Umbilical cord (tissue), 2 donors: Measurements from ENCODE around the gene TTLL3. TPM values are rescaled to one million over a fixed set of nuclear protein-coding genes. Genes with fewer than 3 reads are reported as not detected.
A peak's percentile ranks its signal among the peaks of the same experiment; 100 is the strongest.
"Not testable (repeated sequence)": the region's sequence is repeated elsewhere in the genome, so short reads cannot be mapped to it uniquely, and the experiment has no call there.

Experiments used
- DNase-seq: peaks from one replicate; pipeline ENCODE4 v3.0.0-alpha.2; 2015; ENCODE audit warnings: low spot score
- total RNA-seq: library from RNA; depleted of rRNA; stranded (reverse); fragments of >200 nt; gene quantifications from one replicate; pipeline ENCODE4 v1.2.3, GENCODE V29; 2014; ENCODE audit warnings: low replicate concordance; ENCODE audit not compliant: insufficient read depth

Gene TTLL3
- total RNA-seq: 10.4 TPM

DNA sequence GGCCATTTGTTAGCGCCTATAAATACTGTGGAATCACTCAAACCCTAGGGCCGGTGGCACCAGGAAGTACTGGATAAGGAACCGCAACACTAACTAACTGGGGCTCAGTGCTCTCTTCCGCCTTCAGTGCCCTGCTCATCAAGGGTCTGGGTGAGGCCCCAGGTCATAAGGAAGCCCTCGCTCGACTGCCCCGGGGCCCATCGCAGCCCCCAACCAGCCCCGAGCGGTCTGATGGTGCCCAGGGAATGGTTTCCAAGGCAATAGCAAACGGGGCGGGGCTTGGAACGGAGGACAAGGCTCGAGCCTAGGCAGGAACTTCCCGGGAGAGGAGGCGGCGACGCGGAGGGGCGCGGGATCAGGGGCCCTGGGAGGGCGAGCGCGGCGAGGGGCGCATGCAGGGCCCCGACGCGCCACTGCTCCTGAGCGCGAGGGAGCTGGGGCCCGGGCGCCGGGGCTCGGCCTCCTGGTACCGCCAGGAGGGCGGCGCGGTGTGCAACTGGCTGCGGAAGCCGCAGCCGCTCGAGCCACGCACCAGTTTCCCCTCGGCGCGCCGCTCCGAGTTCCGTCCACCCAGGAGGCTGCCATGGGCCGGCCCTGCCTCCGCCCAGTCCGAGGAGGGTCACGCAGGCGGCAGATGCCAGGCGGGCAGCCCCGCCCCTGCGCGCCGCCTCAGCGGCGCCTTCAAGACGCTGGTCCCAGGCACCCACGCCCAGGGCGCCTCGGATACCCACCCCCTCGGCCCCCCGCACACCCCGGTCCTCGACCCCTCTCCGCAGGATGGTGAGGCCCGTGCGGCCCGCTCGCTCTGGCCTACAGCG is at the start of gene TTLL3:
Gene TTLL3 (plus strand): TSS at position 648 of the 818 bp plus-strand sequence. CDS start 400 bp downstream, outside the sequence.
- peak; percentile 86 for DNase-seq

DNA sequence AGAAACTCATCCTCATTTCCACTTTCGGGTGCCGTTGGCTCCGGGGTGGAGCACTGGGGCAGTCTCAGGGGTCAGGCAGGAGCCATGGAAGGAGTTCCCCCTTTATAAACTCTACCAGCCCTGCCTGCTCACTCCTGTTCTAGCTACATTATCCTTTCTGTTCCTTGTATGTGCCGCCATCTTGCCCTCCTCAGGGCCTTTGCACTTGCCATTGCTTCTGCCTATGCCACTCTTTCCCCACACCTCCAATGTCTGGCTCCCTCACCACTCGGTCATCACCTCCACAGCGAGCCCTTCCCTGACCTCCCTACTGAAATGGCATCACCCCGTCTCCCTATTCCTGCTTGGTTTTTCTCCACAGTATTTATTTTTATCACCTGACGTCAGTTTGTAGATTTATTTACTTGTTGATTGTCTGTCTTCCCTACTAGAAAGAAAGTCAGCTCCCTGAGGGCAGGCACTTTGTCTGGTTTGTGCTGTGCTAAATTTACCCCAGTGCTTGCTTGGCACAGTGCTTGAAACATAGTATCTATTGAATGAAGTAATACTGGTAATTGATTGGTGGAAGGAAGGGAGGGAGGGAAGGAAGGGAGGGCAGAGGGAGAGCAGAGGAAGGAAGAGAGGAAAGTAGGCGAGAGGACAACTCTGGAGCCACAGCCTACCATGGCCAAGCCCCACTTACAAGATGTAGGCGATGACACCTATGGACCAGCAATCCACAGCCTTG is 49.1 kb upstream of the TTLL3 start:
- no peak for DNase-seq

GRCh38 chr3:9761919-9762318 is 48.1 kb upstream of the TTLL3 start:
- no peak for DNase-seq

DNA sequence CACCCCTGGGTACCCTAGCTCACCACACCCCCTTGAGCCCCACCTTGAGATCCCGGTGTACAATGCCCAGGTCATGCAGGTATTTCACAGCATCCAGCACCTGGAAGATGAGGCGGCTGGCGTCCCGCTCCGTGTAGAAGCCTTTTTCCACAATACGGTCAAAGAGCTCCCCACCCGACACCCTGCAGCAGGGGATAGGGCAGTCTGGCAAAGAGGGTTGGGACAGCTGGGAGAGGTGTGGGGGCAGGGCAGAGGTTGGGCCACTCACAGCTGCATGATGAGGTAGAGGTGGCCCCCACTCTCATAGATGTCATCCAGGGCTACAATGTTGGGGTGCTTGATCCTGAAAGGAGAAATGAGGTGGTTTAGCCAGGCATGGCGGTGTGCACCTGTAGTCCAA is 47.2 kb upstream of the TTLL3 start:
- DNase-seq: no peak

DNA sequence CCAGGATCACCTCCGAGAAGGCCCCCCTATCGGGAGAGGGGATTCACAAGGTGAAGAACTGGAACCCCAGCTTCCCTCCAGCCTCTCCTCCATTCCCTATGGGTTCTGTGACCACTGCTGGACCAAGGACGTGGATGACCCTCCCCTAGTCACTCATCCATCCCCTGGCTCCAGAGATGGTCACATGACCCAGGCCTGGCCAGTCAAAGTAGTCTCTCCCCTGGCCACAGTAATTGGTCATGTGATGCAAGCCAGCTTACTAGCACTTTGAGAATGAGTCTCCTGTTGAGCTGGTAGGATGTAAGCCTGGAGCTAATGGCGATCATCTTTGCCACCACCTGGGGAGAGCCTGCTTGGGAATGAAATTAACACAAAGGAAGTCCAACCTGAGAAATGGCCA is 44.2 kb upstream of the TTLL3 start:
- no peak for DNase-seq

GRCh38 chr3:9767418-9767817 is 42.6 kb upstream of the TTLL3 start:
- no peak for DNase-seq

- DNase-seq: no peak
Observed at GRCh38 chr3:9768141-9768775, 41.8 kb upstream of the TTLL3 start.

GRCh38 chr3:9769012-9769411 is 41.0 kb upstream of the TTLL3 start:
- DNase-seq: no peak

DNA sequence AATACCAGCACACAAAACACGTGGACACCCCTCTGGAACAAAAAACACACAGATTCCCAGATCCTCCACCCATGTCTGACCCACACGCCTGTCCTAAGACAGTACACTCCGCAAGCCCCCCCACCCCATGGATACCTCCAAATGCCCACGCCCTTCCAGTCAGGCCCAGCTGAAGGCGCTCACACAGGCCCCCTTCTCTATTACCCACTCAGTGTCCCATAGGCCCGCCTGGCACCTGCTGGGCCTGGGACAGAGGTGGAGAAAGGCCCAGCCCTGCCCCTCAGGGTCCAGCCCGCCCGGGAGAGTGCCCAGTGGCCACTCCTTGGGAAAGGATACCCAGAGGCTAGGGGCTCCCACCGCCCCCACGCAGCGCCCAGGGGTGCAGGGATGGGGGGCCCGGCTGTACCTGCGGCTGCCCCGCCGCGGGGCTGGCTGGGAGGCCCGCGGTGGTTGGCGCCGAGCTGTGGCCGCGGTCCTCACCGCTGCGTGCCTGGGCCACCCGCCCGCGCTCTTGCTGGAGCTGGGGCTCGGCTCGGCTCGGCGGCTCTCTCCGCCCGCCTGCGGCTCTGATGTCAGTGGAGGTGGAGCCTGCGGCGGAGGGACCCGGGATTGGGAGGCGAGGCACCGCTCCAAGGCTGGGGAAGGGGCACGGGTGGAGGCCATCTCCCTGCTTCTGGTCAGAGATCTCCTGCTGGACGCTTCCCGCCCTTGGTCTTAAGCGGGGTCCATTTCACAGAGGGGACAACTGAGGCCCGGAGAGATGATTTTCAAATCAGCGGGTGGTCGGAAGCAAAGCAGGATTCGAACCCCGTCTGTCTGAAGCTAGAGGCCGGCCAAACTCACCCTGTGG is 40.4 kb upstream of the TTLL3 start, which contains the start of gene CAMK1:
Gene CAMK1 (minus strand): TSS at position 522 of the 850 bp plus-strand sequence. CDS start 2,198 bp downstream, outside the sequence.
- peak; percentile 78 for DNase-seq

GRCh38 chr3:9770276-9770812 is 39.7 kb upstream of the TTLL3 start:
- peak; percentile 71 for DNase-seq

DNA sequence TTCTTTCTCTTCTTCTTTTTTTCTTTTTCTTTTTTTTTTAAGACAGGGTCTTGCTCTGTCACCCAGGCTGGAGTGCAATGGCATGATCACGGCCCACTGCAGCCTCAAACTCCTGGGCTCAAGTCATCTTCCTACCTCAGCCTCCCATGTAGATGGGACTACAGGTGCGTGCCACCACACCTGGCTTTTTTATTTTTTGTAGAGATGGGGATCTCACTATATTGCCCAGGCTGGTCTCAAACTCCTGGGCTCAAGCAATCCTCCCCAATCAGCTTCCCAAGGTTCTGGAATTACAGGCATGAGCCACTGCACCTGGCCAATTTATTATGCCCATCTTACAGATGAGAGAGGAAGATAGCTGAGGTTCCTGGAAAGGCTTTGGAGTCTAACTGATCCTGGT is 39.1 kb upstream of the TTLL3 start:
- DNase-seq: not testable (repeated sequence)

- DNase-seq: no peak
Observed at GRCh38 chr3:9776896-9777693, 33.0 kb upstream of the TTLL3 start.

DNA sequence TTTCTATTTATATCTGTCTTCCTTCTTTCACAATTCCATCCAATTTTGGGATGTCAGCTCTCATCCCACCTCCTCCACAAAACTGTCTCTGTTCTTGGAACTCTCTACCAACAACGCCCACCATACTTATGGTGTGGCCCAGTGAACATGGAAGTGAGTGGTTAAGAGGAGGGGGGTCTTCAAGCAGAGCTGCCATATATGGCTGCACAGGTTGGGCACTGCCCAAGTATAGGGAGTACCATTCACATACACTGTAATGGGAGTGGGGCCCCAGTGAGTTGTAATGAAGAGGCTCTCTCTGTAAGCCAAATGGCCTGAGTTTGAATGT is 32.4 kb upstream of the TTLL3 start:
- no peak for DNase-seq

DNA sequence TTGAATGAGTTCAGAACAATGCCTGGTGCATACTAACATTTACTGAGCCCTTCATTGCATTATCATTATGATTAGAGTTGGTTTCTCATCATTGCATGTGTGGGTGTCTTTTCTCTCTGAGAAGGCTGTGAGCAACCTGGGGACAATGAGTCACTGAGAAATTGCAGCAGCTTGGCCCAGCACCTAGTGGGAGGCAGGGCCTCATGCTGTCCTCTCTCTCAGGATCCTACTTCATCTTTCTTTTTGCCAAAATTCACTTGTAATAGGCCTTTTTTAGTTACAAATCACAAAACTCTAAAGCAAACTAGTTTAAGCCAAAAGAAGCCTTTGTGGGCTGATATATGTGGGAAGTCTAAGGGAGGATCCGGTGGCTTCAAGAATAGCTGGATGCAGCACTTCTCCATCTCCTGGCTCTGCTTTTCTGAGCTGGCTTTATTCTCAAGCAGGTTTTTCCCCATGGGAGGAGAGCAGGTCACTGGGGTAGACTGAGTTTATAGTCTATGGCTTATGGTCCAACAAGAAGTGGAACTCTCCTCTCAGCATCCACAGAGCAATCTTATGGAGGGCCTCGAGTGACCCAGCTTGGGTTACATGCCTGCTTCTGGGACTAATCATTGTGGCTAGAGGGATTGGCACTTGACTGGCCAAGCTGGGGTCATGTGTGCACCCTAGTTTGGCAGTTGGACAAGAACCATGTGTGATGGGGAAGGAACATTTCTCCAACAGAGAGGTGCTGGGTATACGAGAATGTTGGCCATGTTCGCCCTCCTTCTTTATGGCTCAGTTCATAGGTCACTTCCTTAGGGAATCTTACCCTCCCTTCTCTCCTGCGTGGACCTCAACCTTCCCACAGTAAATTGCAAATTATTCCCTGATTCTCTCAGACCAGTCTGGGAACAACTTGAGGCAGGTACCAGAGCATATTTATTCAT is 31.7 kb upstream of the TTLL3 start:
- DNase-seq: no peak

GRCh38 chr3:9779075-9779593 is 30.9 kb upstream of the TTLL3 start:
- no peak for DNase-seq

- DNase-seq: peak; percentile 46
Observed at GRCh38 chr3:9779721-9780457, 30.2 kb upstream of the TTLL3 start.

DNA sequence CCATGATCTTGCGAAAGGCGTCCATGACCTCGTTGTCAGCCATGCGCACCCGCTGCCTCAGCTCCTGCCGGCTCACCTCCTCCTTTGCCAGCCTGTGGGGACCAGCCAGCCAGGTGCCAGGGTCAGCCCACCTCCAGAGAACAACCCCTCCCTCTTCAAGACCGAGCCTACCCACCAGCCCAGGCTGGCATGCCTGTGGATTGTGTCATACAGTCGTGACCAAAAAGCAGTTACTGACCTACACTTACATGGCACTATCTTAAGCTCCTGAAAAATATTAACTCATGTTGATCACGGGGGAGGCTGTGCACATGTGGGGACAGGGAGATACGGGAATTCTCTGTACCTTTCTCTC is 29.6 kb upstream of the TTLL3 start:
- no peak for DNase-seq

- DNase-seq: no peak
Observed at GRCh38 chr3:9780910-9781309, 29.2 kb upstream of the TTLL3 start.
